HEK293T (cell line): Measurements from ENCODE around the gene RAB31.

Source experiments
- CTCF ChIA-PET: fragments of 350-600 bp; formaldehyde crosslinking; extraction: SDS; loops from one replicate; lab custom pipeline; 2021; ENCODE audit warnings: antibody characterized with exemption, inconsistent platforms; lab: Yijun Ruan, JAX
- POLR2A ChIA-PET: fragments of 350-600 bp; formaldehyde crosslinking; extraction: SDS; loops from one replicate; lab custom pipeline; 2020; ENCODE audit warnings: antibody characterized with exemption, inconsistent platforms; lab: Yijun Ruan, JAX
- DNase-seq: peaks from one replicate; pipeline ENCODE4 v3.0.0; 2012; ENCODE audit warnings: mixed read lengths; ENCODE audit errors: extremely low spot score
- ARNT ChIP-seq: fragments of 450-650 bp; IDR thresholded peaks from 2 replicates; pipeline ENCODE4 v1.6.1; 2017; ENCODE audit warnings: mild to moderate bottlenecking
- BHLHE40 ChIP-seq: fragments of 450-650 bp; IDR thresholded peaks from 2 replicates; pipeline ENCODE4 v1.6.1; 2016; ENCODE audit warnings: mild to moderate bottlenecking, moderate library complexity, borderline replicate concordance
- CTBP1 ChIP-seq: fragments of 450-650 bp; IDR thresholded peaks from 2 replicates; pipeline ENCODE4 v1.6.1; 2016; ENCODE audit warnings: borderline replicate concordance
- ELF4 ChIP-seq: fragments of 450-650 bp; IDR thresholded peaks from 2 replicates; pipeline ENCODE4 v1.6.1; 2017; ENCODE audit warnings: antibody characterized with exemption
- FOXA1 ChIP-seq: fragments of 450-650 bp; IDR thresholded peaks from 2 replicates; pipeline ENCODE4 v1.6.1; 2016; ENCODE audit warnings: mild to moderate bottlenecking
- FOXK2 ChIP-seq: fragments of 450-650 bp; IDR thresholded peaks from 2 replicates; pipeline ENCODE4 v1.6.1; 2016; ENCODE audit warnings: mild to moderate bottlenecking
- FOXM1 ChIP-seq: fragments of 450-650 bp; IDR thresholded peaks from 2 replicates; pipeline ENCODE4 v1.6.1; 2017; ENCODE audit warnings: mild to moderate bottlenecking, borderline replicate concordance
- HDGF ChIP-seq: fragments of 450-650 bp; IDR thresholded peaks from 2 replicates; pipeline ENCODE4 v1.6.1; 2017; ENCODE audit warnings: antibody characterized with exemption, borderline replicate concordance
- L3MBTL2 ChIP-seq: fragments of 450-650 bp; conservative IDR thresholded peaks from 2 replicates; pipeline ENCODE4 v1.6.1; 2016; ENCODE audit warnings: mild to moderate bottlenecking
- LEF1 ChIP-seq: fragments of 450-650 bp; IDR thresholded peaks from 2 replicates; pipeline ENCODE4 v1.6.1; 2017; ENCODE audit warnings: mild to moderate bottlenecking, borderline replicate concordance
- NFRKB ChIP-seq: fragments of 450-650 bp; IDR thresholded peaks from 2 replicates; pipeline ENCODE4 v1.6.1; 2016; ENCODE audit warnings: mild to moderate bottlenecking, moderate library complexity
- PKNOX1 ChIP-seq: fragments of 450-650 bp; IDR thresholded peaks from 2 replicates; pipeline ENCODE4 v1.6.1; 2016
- SP1 ChIP-seq: fragments of 450-650 bp; IDR thresholded peaks from 2 replicates; pipeline ENCODE4 v1.6.1; 2017
- SUZ12 ChIP-seq: fragments of 450-650 bp; IDR thresholded peaks from 2 replicates; pipeline ENCODE4 v1.6.1; 2016; ENCODE audit warnings: mild to moderate bottlenecking
- TARDBP ChIP-seq: fragments of 450-650 bp; IDR thresholded peaks from 2 replicates; pipeline ENCODE4 v1.6.1; 2016
- ZNF384 ChIP-seq: fragments of 450-650 bp; IDR thresholded peaks from 2 replicates; pipeline ENCODE4 v1.6.1; 2016

The RAB31 gene

GRCh38 chr18:9755110-9755509, 47.0 kb downstream of the RAB31 start:
- no peak for DNase-seq
- POLR2A ChIA-PET, result no interaction called here
- CTCF ChIA-PET, result no interaction called here
- TF ChIP-seq BHLHE40, result no peak
- TF ChIP-seq ELF4, result no peak
- TF ChIP-seq FOXM1, result no peak
- TF ChIP-seq TARDBP, result no peak
- TF ChIP-seq FOXK2, result no peak
- no peak for TF ChIP-seq ARNT

GRCh38 chr18:9755615-9756014, 47.5 kb downstream of the RAB31 start:
- TF ChIP-seq BHLHE40, result no peak
- TF ChIP-seq L3MBTL2, result no peak
- TF ChIP-seq FOXA1, result no peak
- TF ChIP-seq ZNF384, result no peak
- CTCF ChIA-PET, result no interaction called here
- DNase-seq, result no peak
- POLR2A ChIA-PET, result no interaction called here

GRCh38 chr18:9756271-9756932, 48.3 kb downstream of the RAB31 start:
- no peak for DNase-seq
- POLR2A ChIA-PET, result no interaction called here
- CTCF ChIA-PET, result no interaction called here
- TF ChIP-seq HDGF (no peak), BHLHE40 (no peak), ARNT (no peak), FOXA1 (no peak), NFRKB (no peak), L3MBTL2 (no peak), SP1 (no peak), TARDBP (no peak), PKNOX1 (no peak), ZNF384 (no peak), LEF1 (no peak), FOXK2 (no peak), FOXM1 (no peak), ELF4 (no peak)

- no peak for DNase-seq
- ChIA-PET CTCF (no interaction called here), POLR2A (no interaction called here)
- no peak for TF ChIP-seq FOXK2
- TF ChIP-seq PKNOX1, result no peak
- no peak for TF ChIP-seq NFRKB
Measured at GRCh38 chr18:9756933-9757470, 48.9 kb downstream of the RAB31 start.

GRCh38 chr18:9757827-9758621, 49.9 kb downstream of the RAB31 start:
- TF ChIP-seq ARNT (peak; percentile 81), SUZ12 (no peak), CTBP1 (peak; percentile 63; the same call in 1 of the 2 replicates), ELF4 (no peak), PKNOX1 (peak; percentile 88)
- ChIA-PET POLR2A (no interaction called here), CTCF (no interaction called here)
- no peak for DNase-seq

- POLR2A ChIA-PET, result no interaction called here
- CTCF ChIA-PET, result no interaction called here
- no peak for TF ChIP-seq SP1
- no peak for TF ChIP-seq L3MBTL2
- no peak for TF ChIP-seq LEF1
- TF ChIP-seq FOXA1, result no peak
- no peak for TF ChIP-seq FOXM1
- no peak for TF ChIP-seq HDGF
- no peak for TF ChIP-seq TARDBP
- TF ChIP-seq ZNF384, result no peak
- no peak for TF ChIP-seq NFRKB
- no peak for DNase-seq
Measured at GRCh38 chr18:9758624-9759075, 50.5 kb downstream of the RAB31 start.

GRCh38 chr18:9760641-9761040, 52.5 kb downstream of the RAB31 start:
- no peak for DNase-seq
- TF ChIP-seq FOXM1, result no peak
- no peak for TF ChIP-seq BHLHE40
- no peak for TF ChIP-seq SUZ12
- TF ChIP-seq FOXA1, result no peak
- no peak for TF ChIP-seq HDGF
- no peak for TF ChIP-seq CTBP1
- TF ChIP-seq LEF1, result no peak
- TF ChIP-seq ARNT, result no peak
- no peak for TF ChIP-seq PKNOX1
- no peak for TF ChIP-seq FOXK2
- TF ChIP-seq TARDBP, result no peak
- no peak for TF ChIP-seq ZNF384
- POLR2A ChIA-PET, result no interaction called here
- CTCF ChIA-PET, result no interaction called here
